ENCODE data around the gene TEX14. TPM values are rescaled to one million over a fixed set of nuclear protein-coding genes. Genes with fewer than 3 reads are reported as not detected.

TEX14 gene
- total and polyA plus RNA-seq, 10 of the 15 experiments (the other 5 are each of a cell fraction or from before 2014, with no cell fraction given), result 0.15 to 1.3 (median 0.66) TPM

DNA sequence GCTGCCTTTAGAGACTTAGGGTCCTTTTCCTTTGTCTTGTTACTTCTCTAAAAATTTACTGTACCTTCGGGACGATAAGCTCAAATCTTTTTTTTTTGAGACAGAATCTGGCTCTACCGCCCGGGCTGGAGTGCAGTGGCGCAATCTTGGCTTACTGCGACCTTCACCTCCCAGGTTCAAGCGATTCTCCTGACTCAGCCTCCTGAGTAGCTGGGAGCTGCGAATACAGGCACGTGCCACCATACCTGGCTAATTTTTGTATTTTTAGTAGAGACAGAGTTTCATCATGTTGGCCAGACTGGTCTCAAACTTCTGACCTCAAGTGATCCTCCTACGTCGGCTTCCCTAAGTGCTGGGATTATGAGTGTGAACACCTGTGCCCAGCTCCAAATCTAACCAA lies 7.9 kb upstream of the TEX14 start:
- RAD21 ChIA-PET (ENCODE audit: unreplicated experiment), result interaction anchor here (0.6 kb wide), 1 partner anchor 14 kb away, joined by 3 read pairs; no protein-coding TSS in a partner anchor
- H3K9me3 ChIP-seq (replicated peaks; ENCODE audit: control insufficient read depth, insufficient read depth, low read length), result 0 out of 3 replicates have a peak, but pooled peaks cover 1% of the 10 kb centered on the region
- in situ Hi-C loops (cut with MboI), result no loop called here

More for the DNA sequence above, 7.9 kb upstream of the TEX14 start:
- DNase-seq (ENCODE audit: low read depth, low spot score) (no peak), FAIRE-seq (no peak), ATAC-seq (no peak)
- BruUV-seq (replicated peaks), result no TSS peak
- ChIA-PET CTCF (interaction anchor here (0.8 to 1.3 kb wide), 4 partner anchors 11 to 121 kb away, joined by 3 read pairs; no protein-coding TSS in a partner anchor), POLR2A (no interaction called here), SMC1A (ENCODE audit: uncharacterized antibody, unreplicated experiment) (interaction anchor here (0.7 to 1.2 kb wide), 4 partner anchors 16 to 305 kb away, joined by 3 to 5 read pairs (median 3); no protein-coding TSS in a partner anchor)
- no peak for TF ChIP-seq MYC (IDR thresholded peaks at IDR 0.05; ENCODE audit: insufficient read depth, insufficient read length, insufficient replicate concordance, low read length, severe bottlenecking)
- TF ChIP-seq, protein P1, sequence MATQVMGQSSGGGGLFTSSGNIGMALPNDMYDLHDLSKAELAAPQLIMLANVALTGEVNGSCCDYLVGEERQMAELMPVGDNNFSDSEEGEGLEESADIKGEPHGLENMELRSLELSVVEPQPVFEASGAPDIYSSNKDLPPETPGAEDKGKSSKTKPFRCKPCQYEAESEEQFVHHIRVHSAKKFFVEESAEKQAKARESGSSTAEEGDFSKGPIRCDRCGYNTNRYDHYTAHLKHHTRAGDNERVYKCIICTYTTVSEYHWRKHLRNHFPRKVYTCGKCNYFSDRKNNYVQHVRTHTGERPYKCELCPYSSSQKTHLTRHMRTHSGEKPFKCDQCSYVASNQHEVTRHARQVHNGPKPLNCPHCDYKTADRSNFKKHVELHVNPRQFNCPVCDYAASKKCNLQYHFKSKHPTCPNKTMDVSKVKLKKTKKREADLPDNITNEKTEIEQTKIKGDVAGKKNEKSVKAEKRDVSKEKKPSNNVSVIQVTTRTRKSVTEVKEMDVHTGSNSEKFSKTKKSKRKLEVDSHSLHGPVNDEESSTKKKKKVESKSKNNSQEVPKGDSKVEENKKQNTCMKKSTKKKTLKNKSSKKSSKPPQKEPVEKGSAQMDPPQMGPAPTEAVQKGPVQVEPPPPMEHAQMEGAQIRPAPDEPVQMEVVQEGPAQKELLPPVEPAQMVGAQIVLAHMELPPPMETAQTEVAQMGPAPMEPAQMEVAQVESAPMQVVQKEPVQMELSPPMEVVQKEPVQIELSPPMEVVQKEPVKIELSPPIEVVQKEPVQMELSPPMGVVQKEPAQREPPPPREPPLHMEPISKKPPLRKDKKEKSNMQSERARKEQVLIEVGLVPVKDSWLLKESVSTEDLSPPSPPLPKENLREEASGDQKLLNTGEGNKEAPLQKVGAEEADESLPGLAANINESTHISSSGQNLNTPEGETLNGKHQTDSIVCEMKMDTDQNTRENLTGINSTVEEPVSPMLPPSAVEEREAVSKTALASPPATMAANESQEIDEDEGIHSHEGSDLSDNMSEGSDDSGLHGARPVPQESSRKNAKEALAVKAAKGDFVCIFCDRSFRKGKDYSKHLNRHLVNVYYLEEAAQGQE (IDR thresholded peaks at IDR 0.05; ENCODE audit: low read depth, low read length), result no peak
- TF ChIP-seq MEF2A (IDR thresholded peaks at IDR 0.05; ENCODE audit: insufficient read depth, low read depth, low read length), result no peak
- Histone ChIP-seq H3K4me2 (ENCODE audit: control insufficient read depth, insufficient read depth) (no peak overlapping the region), H4K20me1 (ENCODE audit: control insufficient read depth, insufficient read depth) (no peaks in the 10 kb centered on the region), H3K4me1 (ENCODE audit: control insufficient read depth, insufficient read depth, low read length) (peaks cover 21% of the 10 kb centered on the region), H3K27me3 (replicated peaks in 1 of 2; ENCODE audit: control insufficient read depth in 2 of 2, insufficient read depth in 2 of 2, low read length in 1 of 2) (no peaks in the 10 kb centered on the region), H3K27ac (ENCODE audit: control insufficient read depth, insufficient read depth) (no peak overlapping the region), H3K36me3 (ENCODE audit: control insufficient read depth in 2 of 2, insufficient read depth in 2 of 2, low read length in 1 of 2) (peaks cover 0 to 15% of the 10 kb centered on the region in 2 experiments; a peak in 3 of 4 replicates), H3K79me2 (ENCODE audit: control insufficient read depth, insufficient read depth, low read length) (peaks cover 13% of the 10 kb centered on the region), H3K4me3 (no peak overlapping the region), H3K9ac (ENCODE audit: control insufficient read depth, insufficient read depth, low read length) (no peak overlapping the region), H2AFZ (ENCODE audit: control insufficient read depth, low read depth, low read length) (no peak overlapping the region)
- intact Hi-C loops (cut with micrococcal nuclease; ENCODE audit: unreplicated experiment), result no loop called here
- over 99% methylated on average over 11 of the region's 11 CpGs for WGBS (ENCODE audit: insufficient coverage, insufficient replicate concordance, low lambda C conversion rate, missing lambda C conversion rate)

Measured in GM12878 (cell line).